ENCODE results near the gene GPRC5C.

DNA sequence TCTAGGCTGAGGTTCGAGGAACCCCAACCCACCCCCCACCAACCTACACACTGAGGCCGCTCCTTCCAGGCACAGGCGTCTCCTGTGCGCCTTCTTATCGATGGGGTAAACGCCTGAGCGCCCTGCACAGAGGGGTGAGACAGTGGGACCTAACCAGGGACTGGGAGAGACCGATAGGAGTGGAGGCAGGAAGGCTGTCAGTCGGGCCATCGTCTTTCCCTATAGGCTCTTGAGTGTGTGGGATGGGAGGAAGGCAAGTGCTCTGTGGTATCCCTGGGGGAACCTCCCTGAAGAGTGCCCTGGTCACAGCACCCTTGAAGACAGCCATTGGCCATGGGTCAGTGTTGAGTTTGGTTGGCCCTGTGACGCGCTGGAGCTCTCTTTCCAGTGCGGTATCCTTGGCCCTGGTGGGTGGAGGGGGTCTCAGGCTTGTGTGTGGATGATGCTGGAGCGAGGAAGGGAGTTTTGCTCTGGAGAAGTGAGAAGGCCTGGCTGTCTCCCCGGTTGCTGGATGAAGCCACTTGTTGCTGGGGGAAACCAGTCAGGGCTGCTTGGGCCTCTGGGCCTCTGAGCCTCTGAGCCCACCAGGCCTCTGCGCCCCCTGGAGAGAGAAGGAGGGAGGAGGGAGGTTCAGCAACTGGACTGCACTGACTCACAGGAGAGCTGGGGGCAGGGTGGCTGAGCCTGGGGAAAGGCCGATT is 1.7 kb downstream of the GPRC5C start:
- TF ChIP-seq, protein P1, sequence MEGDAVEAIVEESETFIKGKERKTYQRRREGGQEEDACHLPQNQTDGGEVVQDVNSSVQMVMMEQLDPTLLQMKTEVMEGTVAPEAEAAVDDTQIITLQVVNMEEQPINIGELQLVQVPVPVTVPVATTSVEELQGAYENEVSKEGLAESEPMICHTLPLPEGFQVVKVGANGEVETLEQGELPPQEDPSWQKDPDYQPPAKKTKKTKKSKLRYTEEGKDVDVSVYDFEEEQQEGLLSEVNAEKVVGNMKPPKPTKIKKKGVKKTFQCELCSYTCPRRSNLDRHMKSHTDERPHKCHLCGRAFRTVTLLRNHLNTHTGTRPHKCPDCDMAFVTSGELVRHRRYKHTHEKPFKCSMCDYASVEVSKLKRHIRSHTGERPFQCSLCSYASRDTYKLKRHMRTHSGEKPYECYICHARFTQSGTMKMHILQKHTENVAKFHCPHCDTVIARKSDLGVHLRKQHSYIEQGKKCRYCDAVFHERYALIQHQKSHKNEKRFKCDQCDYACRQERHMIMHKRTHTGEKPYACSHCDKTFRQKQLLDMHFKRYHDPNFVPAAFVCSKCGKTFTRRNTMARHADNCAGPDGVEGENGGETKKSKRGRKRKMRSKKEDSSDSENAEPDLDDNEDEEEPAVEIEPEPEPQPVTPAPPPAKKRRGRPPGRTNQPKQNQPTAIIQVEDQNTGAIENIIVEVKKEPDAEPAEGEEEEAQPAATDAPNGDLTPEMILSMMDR (IDR thresholded peaks at IDR 0.05; ENCODE audit: insufficient read depth, low read length) = no peak
- TF ChIP-seq POLR2AphosphoS5 (IDR thresholded peaks at IDR 0.05; ENCODE audit: low read depth) (no peak), SPI1 (IDR thresholded peaks at IDR 0.05; ENCODE audit: borderline replicate concordance, low read depth) (no peak)
